ENCODE data around the gene ASXL2.
A peak's percentile ranks its signal among the peaks of the same experiment; 100 is the strongest.
"Not testable (repeated sequence)": the region's sequence is repeated elsewhere in the genome, so short reads cannot be mapped to it uniquely, and the experiment has no call there.

ASXL2 gene

GRCh38 chr2:25878361-25879132 is at the start of gene ASXL2:
TSS of gene ASXL2 (minus strand) at chr2:25878487. CDS start at chr2:25878222, 265 bp downstream.
- peak within 1 kb of the TSS; percentile 94 for H3K9ac ChIP-seq (ENCODE audit: low read length)
- H3K4me3 ChIP-seq (ENCODE audit: low read depth, low read length), result peak within 1 kb of the TSS; percentile 93
- H3K36me3 ChIP-seq (ENCODE audit: control insufficient read depth, insufficient read depth, low read length), result no peaks in the 10 kb centered on the region
- no peaks in the 10 kb centered on the region for H3K27me3 ChIP-seq (ENCODE audit: control insufficient read depth, insufficient read depth, low read length)
- no peaks in the 10 kb centered on the region for H3K9me3 ChIP-seq (ENCODE audit: control insufficient read depth, insufficient read depth, low read depth, low read length)
- H3K27ac ChIP-seq (ENCODE audit: low read depth, low read length), result peak within 1 kb of the TSS; percentile 91; the same call in 1 of the 2 replicates
- peaks cover 10% of the 10 kb centered on the region; the same call in 1 of the 2 replicates for H3K4me1 ChIP-seq (ENCODE audit: control insufficient read depth, insufficient read depth, low read length)

- H3K36me3 ChIP-seq (ENCODE audit: control insufficient read depth, insufficient read depth, low read length), result peaks cover 35% of the 10 kb centered on the region
- H3K9ac ChIP-seq (ENCODE audit: low read length), result no peak overlapping the region
- H3K27me3 ChIP-seq (ENCODE audit: control insufficient read depth, insufficient read depth, low read length), result no peaks in the 10 kb centered on the region
- H3K9me3 ChIP-seq (ENCODE audit: control insufficient read depth, insufficient read depth, low read depth, low read length), result no peaks in the 10 kb centered on the region
- H3K4me3 ChIP-seq (ENCODE audit: low read depth, low read length), result no peak overlapping the region
- H3K4me1 ChIP-seq (ENCODE audit: control insufficient read depth, insufficient read depth, low read length), result no peaks in the 10 kb centered on the region
- no peak overlapping the region for H3K27ac ChIP-seq (ENCODE audit: low read depth, low read length)
Observed at GRCh38 chr2:25926984-25927756, 48.9 kb upstream of the ASXL2 start.

GRCh38 chr2:25922501-25922900 is 44.2 kb upstream of the ASXL2 start:
- Histone ChIP-seq H3K27me3 (ENCODE audit: control insufficient read depth, insufficient read depth, low read length) (no peaks in the 10 kb centered on the region), H3K9me3 (ENCODE audit: control insufficient read depth, insufficient read depth, low read depth, low read length) (no peaks in the 10 kb centered on the region), H3K4me1 (ENCODE audit: control insufficient read depth, insufficient read depth, low read length) (no peaks in the 10 kb centered on the region), H3K36me3 (ENCODE audit: control insufficient read depth, insufficient read depth, low read length) (peaks cover 11% of the 10 kb centered on the region), H3K4me3 (ENCODE audit: low read depth, low read length) (no peak overlapping the region), H3K9ac (ENCODE audit: low read length) (no peak overlapping the region), H3K27ac (ENCODE audit: low read depth, low read length) (no peak overlapping the region)

- no peaks in the 10 kb centered on the region for H3K36me3 ChIP-seq (ENCODE audit: control insufficient read depth, insufficient read depth, low read length)
- H3K4me1 ChIP-seq (ENCODE audit: control insufficient read depth, insufficient read depth, low read length), result no peaks in the 10 kb centered on the region
Observed at GRCh38 chr2:25920786-25921415, 42.6 kb upstream of the ASXL2 start.

GRCh38 chr2:25920336-25920735 is 42.0 kb upstream of the ASXL2 start:
- no peaks in the 10 kb centered on the region for H3K4me1 ChIP-seq (ENCODE audit: control insufficient read depth, insufficient read depth, low read length)

More at GRCh38 chr2:25920786-25921415, 42.6 kb upstream of the ASXL2 start:
- H3K27ac ChIP-seq (ENCODE audit: low read depth, low read length), result no peak overlapping the region
- H3K27me3 ChIP-seq (ENCODE audit: control insufficient read depth, insufficient read depth, low read length), result no peaks in the 10 kb centered on the region
- H3K4me3 ChIP-seq (ENCODE audit: low read depth, low read length), result no peak overlapping the region
- H3K9ac ChIP-seq (ENCODE audit: low read length), result no peak overlapping the region
- no peaks in the 10 kb centered on the region for H3K9me3 ChIP-seq (ENCODE audit: control insufficient read depth, insufficient read depth, low read depth, low read length)

GRCh38 chr2:25917832-25918231 is 39.5 kb upstream of the ASXL2 start:
- Histone ChIP-seq H3K4me1 (ENCODE audit: control insufficient read depth, insufficient read depth, low read length) (peaks cover 14% of the 10 kb centered on the region; the same call in 1 of the 2 replicates), H3K36me3 (ENCODE audit: control insufficient read depth, insufficient read depth, low read length) (no peaks in the 10 kb centered on the region), H3K27ac (ENCODE audit: low read depth, low read length) (no peak overlapping the region), H3K27me3 (ENCODE audit: control insufficient read depth, insufficient read depth, low read length) (no peaks in the 10 kb centered on the region), H3K9me3 (ENCODE audit: control insufficient read depth, insufficient read depth, low read depth, low read length) (no peaks in the 10 kb centered on the region), H3K4me3 (ENCODE audit: low read depth, low read length) (no peak overlapping the region), H3K9ac (ENCODE audit: low read length) (no peak overlapping the region)

More at GRCh38 chr2:25920336-25920735, 42.0 kb upstream of the ASXL2 start:
- no peak overlapping the region for H3K9ac ChIP-seq (ENCODE audit: low read length)
- no peak overlapping the region for H3K4me3 ChIP-seq (ENCODE audit: low read depth, low read length)
- H3K36me3 ChIP-seq (ENCODE audit: control insufficient read depth, insufficient read depth, low read length), result no peaks in the 10 kb centered on the region
- H3K27ac ChIP-seq (ENCODE audit: low read depth, low read length), result no peak overlapping the region
- no peaks in the 10 kb centered on the region for H3K27me3 ChIP-seq (ENCODE audit: control insufficient read depth, insufficient read depth, low read length)
- no peaks in the 10 kb centered on the region for H3K9me3 ChIP-seq (ENCODE audit: control insufficient read depth, insufficient read depth, low read depth, low read length)

GRCh38 chr2:25917411-25917810 is 39.1 kb upstream of the ASXL2 start:
- not testable (repeated sequence) for H3K36me3 ChIP-seq (ENCODE audit: control insufficient read depth, insufficient read depth, low read length); H3K27me3 ChIP-seq (ENCODE audit: control insufficient read depth, insufficient read depth, low read length); H3K4me3 ChIP-seq (ENCODE audit: low read depth, low read length); H3K9me3 ChIP-seq (ENCODE audit: control insufficient read depth, insufficient read depth, low read depth, low read length); H3K9ac ChIP-seq (ENCODE audit: low read length); H3K27ac ChIP-seq (ENCODE audit: low read depth, low read length)
- H3K4me1 ChIP-seq (ENCODE audit: control insufficient read depth, insufficient read depth, low read length), result peaks cover 18% of the 10 kb centered on the region

GRCh38 chr2:25915944-25916772 is 37.9 kb upstream of the ASXL2 start:
- H3K36me3 ChIP-seq (ENCODE audit: control insufficient read depth, insufficient read depth, low read length); H3K9me3 ChIP-seq (ENCODE audit: control insufficient read depth, insufficient read depth, low read depth, low read length); H3K4me3 ChIP-seq (ENCODE audit: low read depth, low read length); H3K9ac ChIP-seq (ENCODE audit: low read length); H3K27ac ChIP-seq (ENCODE audit: low read depth, low read length); H3K27me3 ChIP-seq (ENCODE audit: control insufficient read depth, insufficient read depth, low read length): not testable (repeated sequence)
- peaks cover 20% of the 10 kb centered on the region for H3K4me1 ChIP-seq (ENCODE audit: control insufficient read depth, insufficient read depth, low read length)

- H3K4me3 ChIP-seq (ENCODE audit: low read depth, low read length); H3K36me3 ChIP-seq (ENCODE audit: control insufficient read depth, insufficient read depth, low read length); H3K27me3 ChIP-seq (ENCODE audit: control insufficient read depth, insufficient read depth, low read length); H3K27ac ChIP-seq (ENCODE audit: low read depth, low read length); H3K9me3 ChIP-seq (ENCODE audit: control insufficient read depth, insufficient read depth, low read depth, low read length); H3K9ac ChIP-seq (ENCODE audit: low read length): not testable (repeated sequence)
- peaks cover 20% of the 10 kb centered on the region for H3K4me1 ChIP-seq (ENCODE audit: control insufficient read depth, insufficient read depth, low read length)
Observed at GRCh38 chr2:25915411-25915810, 37.1 kb upstream of the ASXL2 start.

GRCh38 chr2:25913696-25913973 is 35.3 kb upstream of the ASXL2 start:
- peak overlapping the region; percentile 47; the same call in 1 of the 2 replicates for H3K4me3 ChIP-seq (ENCODE audit: low read depth, low read length)
- not testable (repeated sequence) for H3K9me3 ChIP-seq (ENCODE audit: control insufficient read depth, insufficient read depth, low read depth, low read length); H3K36me3 ChIP-seq (ENCODE audit: control insufficient read depth, insufficient read depth, low read length); H3K27me3 ChIP-seq (ENCODE audit: control insufficient read depth, insufficient read depth, low read length)
- H3K27ac ChIP-seq (ENCODE audit: low read depth, low read length), result peak overlapping the region; percentile 60; the same call in 1 of the 2 replicates
- H3K4me1 ChIP-seq (ENCODE audit: control insufficient read depth, insufficient read depth, low read length), result peaks cover 20% of the 10 kb centered on the region
- peak overlapping the region; percentile 52 for H3K9ac ChIP-seq (ENCODE audit: low read length)

Measured in HUES6 (cell line).